AG08396 (cell line): ENCODE data around the gene C19orf38.
"Not testable (repeated sequence)": the region's sequence is repeated elsewhere in the genome, so short reads cannot be mapped to it uniquely, and the experiment has no call there.

Experiments used
- DNase-seq: peaks from one replicate; pipeline ENCODE4 v3.0.0; 2012; ENCODE audit warnings: low spot score, mixed read lengths

C19orf38 gene

DNA sequence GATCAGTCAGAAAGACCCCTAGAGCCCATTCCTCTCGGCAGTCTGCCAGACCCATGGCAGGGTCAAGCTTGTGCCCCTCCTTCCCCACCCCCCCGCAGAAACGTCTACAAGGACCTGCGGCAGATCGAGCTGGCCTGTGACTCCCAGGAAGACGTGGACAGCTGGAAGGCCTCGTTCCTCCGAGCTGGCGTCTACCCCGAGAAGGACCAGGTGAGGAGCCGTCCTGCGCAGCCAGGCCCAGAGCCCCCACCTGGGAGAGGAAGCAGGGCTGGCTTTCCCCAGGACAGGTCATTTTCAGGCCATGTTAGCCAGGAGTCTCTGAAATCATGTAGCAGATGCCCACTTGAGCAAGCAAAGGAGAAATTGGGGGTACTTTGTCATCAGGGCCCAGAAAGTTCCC, 24.5 kb upstream of the C19orf38 start:
- DNase-seq, result no peak

DNA sequence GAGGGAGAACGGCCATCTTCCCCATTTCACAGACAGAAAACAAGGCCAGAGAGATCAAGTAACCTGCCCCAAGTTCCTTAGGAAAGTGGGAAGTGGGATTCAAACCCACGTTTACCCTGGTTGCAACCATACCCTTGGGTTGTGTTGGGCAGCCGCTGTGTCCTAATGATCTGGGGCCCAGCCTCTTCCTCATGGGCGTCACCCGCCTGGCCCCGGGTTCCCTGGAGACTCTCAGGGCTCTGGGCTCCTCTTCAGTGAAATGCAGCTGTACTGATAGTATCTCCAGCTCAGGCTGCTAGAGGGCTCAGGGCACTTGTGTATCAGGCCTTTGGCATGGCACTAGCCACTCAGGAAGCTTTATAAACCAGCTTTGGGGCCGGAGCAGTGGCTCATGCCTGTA, 22.0 kb upstream of the C19orf38 start:
- no peak for DNase-seq

DNA sequence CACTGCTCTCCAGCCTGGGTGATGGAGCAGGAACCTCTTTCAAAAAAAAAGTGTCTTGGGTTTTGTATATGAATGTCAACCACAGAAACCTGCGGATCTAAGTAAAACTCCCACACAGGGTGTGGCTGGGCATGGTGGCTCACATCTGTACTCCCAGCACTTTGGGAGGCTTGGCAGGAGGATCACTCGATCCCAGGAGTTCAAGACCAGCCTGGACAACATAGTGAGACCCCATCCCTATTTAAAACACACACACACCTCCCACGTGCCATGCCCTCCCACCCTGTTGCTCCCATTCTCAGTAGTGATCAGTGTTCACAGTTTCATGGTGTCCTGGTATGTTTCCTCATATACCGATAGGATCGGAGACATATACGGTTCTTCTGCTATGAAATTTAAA, 21.4 kb upstream of the C19orf38 start:
- DNase-seq, result no peak

DNA sequence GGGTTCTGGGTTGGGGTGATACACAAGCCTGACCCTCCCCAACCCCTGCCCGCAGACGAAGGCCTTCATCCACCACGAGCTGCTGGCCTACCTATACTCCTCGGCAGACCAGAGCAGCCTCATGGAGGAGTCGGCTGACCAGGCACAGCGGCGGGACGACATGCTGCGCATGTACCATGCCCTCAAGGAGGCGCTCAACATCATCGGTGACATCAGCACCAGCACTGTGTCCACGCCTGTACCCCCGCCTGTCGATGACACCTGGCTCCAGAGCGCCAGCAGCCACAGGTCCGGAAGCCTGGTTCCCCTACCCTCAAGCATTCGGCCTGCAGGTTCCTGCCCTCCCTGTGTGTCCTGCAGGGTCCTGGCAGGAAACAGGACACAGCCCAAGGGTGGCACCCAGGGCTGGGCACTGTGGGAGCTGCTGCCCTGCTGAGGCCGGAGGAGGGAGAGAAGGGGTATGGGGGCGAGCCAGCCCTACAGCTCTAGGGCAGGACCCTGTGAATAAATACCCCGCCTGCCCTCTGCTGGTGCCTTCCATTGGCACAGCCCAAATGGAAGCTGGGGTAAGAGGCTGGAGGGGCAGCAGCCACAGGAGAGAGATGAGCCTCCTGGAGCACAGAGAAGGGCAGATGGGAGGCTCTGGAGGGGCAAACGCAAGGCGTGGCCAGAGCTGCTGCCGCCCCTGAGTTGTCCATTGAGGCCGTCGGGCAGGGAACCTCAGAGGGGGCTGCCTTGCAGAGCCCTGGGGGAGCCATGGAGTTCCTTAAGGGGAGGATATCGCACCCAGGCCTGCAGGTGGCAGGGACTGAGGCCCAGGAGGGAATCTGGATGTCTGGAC, 19.0 kb upstream of the C19orf38 start:
- no peak for DNase-seq

GRCh38 chr19:10829967-10830366, 18.2 kb upstream of the C19orf38 start:
- DNase-seq, result no peak

- no peak for DNase-seq
Observed at GRCh38 chr19:10830370-10830769, 17.8 kb upstream of the C19orf38 start.

DNA sequence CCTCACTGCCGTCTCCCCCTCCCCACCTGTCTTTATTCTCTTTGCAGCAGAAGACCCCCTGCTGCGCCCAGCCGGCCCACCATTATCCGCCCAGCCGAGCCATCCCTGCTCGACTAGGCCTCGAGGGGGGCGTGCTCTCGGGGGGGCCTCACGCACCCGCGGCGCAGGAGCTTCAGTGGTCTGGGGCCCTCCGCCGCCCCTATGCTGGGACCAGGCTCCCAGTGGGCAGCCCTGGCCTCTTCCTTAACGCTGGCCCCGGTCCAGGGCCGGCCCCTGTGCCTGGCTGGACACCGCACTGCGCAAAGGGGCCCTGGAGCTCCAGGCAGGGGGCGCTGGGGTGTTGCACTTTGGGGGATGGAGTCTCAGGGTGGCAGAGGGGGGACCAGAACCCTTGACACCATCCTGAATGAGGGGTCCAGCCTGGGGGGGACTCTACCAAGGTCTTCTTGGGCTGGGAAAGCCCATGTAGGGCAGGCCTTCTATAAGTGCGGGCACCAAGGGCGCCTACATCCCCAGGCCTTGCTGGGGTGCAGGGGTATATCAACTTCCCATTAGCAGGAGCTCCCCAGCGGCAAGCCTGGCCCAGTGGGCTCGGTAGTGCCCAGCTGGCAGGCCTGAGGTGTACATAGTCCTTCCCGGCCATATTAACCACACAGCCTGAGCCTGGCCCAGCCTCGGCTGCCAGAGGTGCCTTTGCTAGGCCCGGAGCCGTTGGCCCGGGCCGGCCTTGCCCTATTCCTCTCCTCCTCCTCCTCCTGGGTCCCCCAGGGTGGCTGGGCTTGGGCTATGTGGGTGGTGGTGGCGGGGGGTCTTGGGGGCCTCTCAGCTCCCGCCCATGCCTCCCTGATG, 17.1 kb upstream of the C19orf38 start:
- no peak for DNase-seq

DNA sequence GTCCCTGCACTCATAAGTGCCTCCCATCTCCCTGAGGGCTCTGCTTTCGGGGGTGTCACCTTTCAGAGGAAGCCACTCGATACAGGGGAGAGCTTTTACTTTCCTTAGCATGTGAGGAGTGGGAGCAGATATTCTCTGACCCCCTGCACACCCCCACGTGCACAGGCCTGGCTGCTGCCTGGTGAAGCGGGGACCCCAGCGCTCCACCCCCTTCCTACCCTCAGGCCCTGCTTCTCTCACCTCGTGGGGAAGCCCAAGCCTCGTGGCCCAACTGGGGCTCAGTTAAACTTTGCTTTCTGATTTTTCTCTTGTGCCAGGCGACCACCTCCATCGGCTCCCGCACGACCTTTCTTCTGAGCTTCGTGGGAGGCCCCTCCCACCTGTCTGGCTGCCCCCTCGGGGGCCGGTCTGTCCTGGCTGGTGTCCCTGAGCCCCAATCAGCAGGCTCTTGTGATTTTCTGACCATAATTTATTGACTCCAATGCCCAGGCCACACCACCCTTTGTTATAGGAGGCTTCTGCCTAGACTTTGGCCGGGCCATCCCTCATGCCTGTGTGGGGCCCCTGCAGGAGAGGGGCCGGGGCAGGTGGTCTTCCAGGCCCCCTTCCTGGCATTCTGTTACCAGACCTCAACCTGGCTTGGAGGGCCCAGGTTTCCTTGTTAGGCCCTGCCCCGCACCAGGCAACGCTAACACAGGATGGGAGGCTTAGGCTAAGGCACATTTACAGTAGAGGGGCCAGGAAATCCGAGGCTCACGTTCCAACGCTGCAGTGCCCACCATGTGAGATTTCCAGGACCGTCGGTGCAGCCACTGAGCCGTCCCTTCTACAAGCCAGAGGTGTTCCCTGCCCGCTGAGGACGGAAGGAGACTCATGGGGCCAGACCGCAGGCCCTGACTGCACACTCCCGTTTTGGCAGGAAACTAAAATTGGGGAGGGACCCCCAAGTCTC, 16.0 kb upstream of the C19orf38 start:
- no peak for DNase-seq

DNA sequence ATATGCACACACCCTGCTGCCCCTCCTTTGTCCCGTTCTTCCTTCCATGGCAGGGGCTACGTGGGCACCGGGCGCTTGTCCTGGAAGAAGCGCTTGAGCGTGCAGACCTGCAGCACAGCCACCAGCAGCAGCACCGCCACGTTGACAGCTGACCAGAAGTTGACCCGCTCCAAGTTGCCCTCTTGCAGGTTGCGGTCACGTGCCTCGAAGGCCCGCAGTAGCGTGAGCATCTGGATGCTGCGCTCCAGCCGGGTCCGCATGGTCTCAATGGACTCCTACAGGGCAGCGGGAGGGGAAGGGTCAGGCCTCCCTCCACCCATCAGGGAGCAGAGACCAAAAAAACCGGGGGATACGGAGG, 15.3 kb upstream of the C19orf38 start:
- DNase-seq, result no peak

DNA sequence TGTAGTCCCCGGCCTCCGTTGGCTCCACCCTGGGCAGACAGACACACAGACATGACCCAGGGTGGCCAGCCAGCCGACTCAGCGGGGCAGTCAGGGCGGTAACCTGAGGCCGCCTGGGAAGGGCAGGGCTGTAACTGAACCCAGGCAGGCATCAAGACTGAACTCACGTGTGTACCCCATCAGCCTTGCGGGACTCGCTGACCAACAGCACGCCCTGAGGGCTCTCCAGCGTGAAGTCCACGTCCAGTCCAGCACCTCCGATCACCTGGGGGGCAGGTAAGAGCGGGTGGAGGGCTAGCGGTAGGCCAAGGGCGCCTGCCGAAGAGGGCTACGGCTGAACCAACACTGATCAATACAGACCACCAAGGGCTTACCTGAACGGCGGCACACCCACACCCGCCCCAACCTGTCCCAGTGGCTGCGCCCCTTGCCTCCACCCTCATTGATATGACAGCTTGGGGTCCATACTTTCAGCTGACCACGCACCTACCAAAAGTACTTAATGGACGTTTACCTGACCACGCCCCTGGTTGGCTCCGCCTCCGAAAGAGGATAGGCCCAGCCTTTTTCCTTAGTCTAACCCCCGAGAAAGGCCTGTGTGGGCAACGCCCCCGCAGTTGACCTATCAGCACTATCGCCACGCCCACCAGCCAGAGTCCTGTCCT, 13.0 kb upstream of the C19orf38 start:
- DNase-seq, result no peak

DNA sequence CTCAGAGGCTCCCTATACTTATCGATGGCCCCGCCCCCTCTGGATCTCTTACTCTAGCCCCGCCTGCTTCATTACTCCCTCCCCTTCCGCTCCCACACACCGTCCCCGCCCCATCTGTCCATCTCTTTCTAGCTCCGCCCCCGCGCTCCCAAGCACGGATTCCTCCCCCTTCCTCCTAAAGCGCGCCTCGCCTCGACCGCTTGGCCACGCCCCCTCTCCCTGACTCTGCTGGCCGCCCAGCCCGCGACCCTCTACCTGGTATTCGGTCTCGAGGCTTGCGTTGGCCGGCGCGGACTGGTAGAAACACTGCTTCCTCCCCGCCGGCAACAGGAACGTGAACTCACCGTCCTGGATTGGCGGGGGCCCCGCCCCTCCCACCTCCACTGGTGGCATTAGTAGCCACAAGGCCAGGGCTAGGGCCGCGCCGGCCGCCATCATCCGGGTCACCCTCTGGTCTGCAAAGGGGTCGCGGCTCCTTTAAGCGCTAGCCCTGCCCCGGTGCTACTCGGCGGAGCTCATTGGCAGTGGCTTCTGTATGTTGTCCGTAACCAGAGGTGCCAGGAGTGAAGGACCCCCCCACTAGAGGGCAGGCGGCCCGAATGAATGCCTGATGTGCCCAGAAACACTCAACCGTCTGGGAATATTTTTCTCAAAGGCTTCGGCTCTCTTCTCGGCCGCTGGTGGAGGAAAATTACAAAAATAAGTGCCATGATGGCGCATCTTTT, 12.3 kb upstream of the C19orf38 start, which contains the start of gene TMED1:
Gene TMED1 (minus strand): TSS at position 459 of the 725 bp plus-strand sequence. CDS start 21 bp downstream, at position 438.
- peak; percentile 98 for DNase-seq

DNA sequence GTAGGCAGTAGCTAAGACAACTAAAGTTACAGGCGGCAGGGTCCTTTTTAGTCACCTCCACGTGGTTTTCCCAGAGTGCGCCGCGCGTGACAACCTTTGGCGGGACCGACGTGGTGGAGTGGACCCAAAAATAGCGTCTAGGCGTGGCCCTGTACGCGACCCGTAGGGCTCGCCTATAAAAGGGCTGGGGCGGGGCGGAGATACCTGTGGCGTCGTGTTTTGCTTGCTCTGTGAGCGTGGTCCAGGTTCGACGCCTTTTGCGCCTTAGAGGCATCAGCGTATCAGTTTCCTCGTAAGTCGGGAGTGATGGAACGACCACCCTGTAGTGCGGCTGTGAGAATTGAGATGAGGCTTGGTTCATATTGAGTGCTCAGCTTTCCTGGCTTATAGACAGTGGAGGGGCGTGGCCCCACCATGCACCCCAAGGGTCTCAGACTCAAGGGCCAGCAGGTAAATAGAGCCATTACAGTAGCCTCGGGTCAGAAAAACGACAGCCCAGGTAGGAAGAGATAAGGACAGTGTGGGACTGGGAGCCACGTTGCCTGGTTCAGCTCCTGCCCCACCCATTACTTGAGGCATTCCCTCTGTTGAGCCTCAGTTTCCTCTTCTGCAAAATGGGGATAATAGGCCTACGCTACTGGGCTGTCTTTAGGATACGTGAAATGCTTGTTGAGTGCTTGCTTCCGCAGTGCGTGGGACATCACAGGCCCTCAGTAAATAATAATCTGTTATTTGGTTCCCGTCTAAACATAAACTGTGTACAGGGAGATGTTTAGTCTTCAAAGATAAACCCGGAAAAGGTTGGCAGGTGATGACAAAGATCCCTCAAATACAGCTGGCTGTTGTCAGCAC, 11.5 kb upstream of the C19orf38 start:
- DNase-seq, result peak; percentile 82

GRCh38 chr19:10837649-10838048, 10.6 kb upstream of the C19orf38 start:
- DNase-seq, result not testable (repeated sequence)

GRCh38 chr19:10838377-10838776, 9.8 kb upstream of the C19orf38 start:
- DNase-seq, result no peak

DNA sequence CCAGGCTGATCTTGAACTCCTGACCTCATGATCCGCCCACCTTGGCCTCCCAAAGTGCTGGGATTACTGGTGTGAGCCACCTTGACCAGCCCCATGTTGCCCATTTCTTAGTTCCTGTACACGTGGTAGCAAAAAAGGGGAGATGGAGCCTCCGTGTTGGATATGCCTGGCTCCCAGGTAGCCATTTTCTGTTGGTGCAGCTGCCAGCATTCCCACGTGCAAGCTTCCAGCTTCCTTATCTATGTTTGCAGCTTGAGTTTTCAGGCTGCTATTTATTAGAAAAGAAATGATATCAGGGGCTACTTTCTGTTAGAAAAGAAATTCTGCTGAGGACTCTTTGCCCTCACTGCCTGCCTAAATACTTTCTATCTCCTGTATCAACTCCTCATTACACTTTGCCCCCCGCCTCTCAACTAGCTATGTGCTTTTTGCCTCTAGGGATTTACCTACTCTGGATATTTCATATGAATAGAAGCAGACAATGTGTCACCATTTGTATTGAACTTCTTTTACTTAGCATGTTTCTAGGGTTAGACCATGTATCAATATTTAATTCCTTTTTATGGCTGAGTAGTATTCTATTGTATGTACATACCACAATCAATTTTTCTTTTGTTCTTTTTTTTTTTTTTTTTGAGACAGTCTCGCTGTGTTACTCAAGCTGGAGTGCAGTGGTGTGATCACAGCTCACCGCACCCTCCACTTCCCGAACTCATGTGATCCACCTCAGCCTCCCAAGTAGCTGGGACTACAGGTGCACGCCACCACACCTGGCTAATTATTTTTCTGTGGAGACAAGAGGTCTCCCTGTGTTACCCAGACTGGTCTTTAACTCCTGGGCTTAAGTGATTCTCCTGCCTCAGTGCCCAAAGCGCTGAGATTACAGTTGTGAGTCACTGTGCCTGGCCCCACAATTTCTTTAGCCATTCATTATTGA, 8.8 kb upstream of the C19orf38 start:
- DNase-seq, result no peak

- no peak for DNase-seq
Observed at GRCh38 chr19:10842788-10843187, 5.4 kb upstream of the C19orf38 start.

DNA sequence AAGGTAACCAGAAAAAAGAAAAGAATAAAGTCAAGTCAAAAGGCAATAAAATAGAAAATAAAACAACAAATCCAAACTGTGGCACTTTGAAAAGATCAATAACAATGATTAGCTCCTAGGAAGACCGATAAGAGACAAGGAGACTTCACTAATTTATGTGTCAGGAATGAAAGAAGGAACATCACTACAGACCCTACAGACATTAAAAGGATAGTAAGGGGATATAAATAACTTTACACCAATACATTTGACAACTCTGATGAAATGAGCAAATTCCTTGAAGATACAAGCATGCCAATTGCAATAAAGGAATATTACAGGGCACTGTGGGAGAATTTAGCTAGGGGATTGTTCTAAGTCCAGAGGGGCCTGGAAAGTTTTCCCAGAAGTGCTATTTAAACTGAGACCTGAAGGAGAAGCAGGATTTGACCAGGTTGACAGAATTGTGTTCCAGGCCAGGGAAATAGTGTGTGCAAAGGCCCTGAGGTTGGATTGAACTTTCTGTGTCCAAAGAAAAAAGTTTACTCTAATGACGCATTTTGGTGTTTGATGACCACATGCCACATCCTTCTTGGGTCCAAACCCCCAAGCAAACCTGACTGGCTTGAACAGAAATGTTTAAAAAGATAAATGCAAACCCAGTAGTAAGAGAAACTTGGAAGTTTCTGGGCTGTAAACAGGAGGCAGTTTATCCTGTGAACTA, 1.6 kb upstream of the C19orf38 start:
- no peak for DNase-seq

- DNase-seq, result no peak
Observed at GRCh38 chr19:10850631-10851030, 2.4 kb downstream of the C19orf38 start.
